Nucleus accumbens (tissue), 56 donors: ENCODE measurements around the gene GALNTL6.
"Not testable (repeated sequence)": the region's sequence is repeated elsewhere in the genome, so short reads cannot be mapped to it uniquely, and the experiment has no call there.

Experiments used
- DNase-seq, 56 donors: peaks; one replicate each; lab custom pipeline; 2025; lab: John Stamatoyannopoulos, UW

Gene GALNTL6

GRCh38 chr4:172706000-172706399 lies 892.8 kb downstream of the GALNTL6 start:
- DNase-seq: no peak

- no peak for DNase-seq
These were observed 894.4 kb downstream of the GALNTL6 start for GRCh38 chr4:172707622-172708021.

- DNase-seq: no peak
These were observed 895.0 kb downstream of the GALNTL6 start for GRCh38 chr4:172708184-172708583.

- no peak for DNase-seq
These were observed 896.2 kb downstream of the GALNTL6 start for GRCh38 chr4:172709376-172709775.

- no peak for DNase-seq
These were observed 903.1 kb downstream of the GALNTL6 start for GRCh38 chr4:172716291-172716690.

- no peak for DNase-seq
These were observed 908.5 kb downstream of the GALNTL6 start for GRCh38 chr4:172721659-172722058.

- no peak for DNase-seq
These were observed 912.4 kb downstream of the GALNTL6 start for GRCh38 chr4:172725581-172725980.

GRCh38 chr4:172726001-172726423 lies 912.8 kb downstream of the GALNTL6 start:
- no peak for DNase-seq

- DNase-seq: no peak
These were observed 914.4 kb downstream of the GALNTL6 start for GRCh38 chr4:172727631-172728030.

- not testable (repeated sequence) for DNase-seq
These were observed 920.4 kb downstream of the GALNTL6 start for GRCh38 chr4:172733645-172734044.

GRCh38 chr4:172734555-172734954 lies 921.4 kb downstream of the GALNTL6 start:
- DNase-seq: no peak

GRCh38 chr4:172736046-172736445 lies 922.8 kb downstream of the GALNTL6 start:
- DNase-seq: no peak

GRCh38 chr4:172740434-172740833 lies 927.2 kb downstream of the GALNTL6 start:
- no peak for DNase-seq

- no peak for DNase-seq
These were observed 937.7 kb downstream of the GALNTL6 start for GRCh38 chr4:172750910-172751309.

- DNase-seq: no peak
These were observed 938.3 kb downstream of the GALNTL6 start for GRCh38 chr4:172751550-172751949.

GRCh38 chr4:172758586-172759340 lies 945.6 kb downstream of the GALNTL6 start:
- DNase-seq: no peak

- no peak for DNase-seq
These were observed 947.3 kb downstream of the GALNTL6 start for GRCh38 chr4:172760512-172760911.

- no peak for DNase-seq
These were observed 949.7 kb downstream of the GALNTL6 start for GRCh38 chr4:172762895-172763294.

GRCh38 chr4:172770787-172771186 lies 957.6 kb downstream of the GALNTL6 start:
- no peak for DNase-seq

GRCh38 chr4:172772781-172773180 lies 959.6 kb downstream of the GALNTL6 start:
- DNase-seq: no peak

- DNase-seq: no peak
These were observed 963.1 kb downstream of the GALNTL6 start for GRCh38 chr4:172776203-172776861.
